Mammary epithelial cell (primary cell): ENCODE results near the gene KIFAP3.

Source experiments
- CTCF ChIP-seq, 2 donors: IDR thresholded peaks in 1 of 2; conservative IDR thresholded peaks in 1 of 2; 2 replicates each; pipeline ENCODE4 v1.5.1; 2011 to 2012; ENCODE audit warnings: inconsistent platforms in 2 of 2, low read length in 2 of 2, mild to moderate bottlenecking in 2 of 2, control low read depth in 1 of 2, low read depth in 1 of 2; ENCODE audit not compliant: insufficient read depth in 1 of 2; ENCODE audit errors: extremely low read depth in 1 of 2
- EZH2 ChIP-seq: IDR thresholded peaks from 2 replicates; pipeline ENCODE4 v1.6.1; 2012; ENCODE audit warnings: low read length, inconsistent platforms, borderline replicate concordance

- TF ChIP-seq CTCF (conservative IDR thresholded peaks at IDR 0.05 in 1 of 2, IDR thresholded peaks at IDR 0.05 in 1 of 2; ENCODE audit: extremely low read depth in 1 of 2, insufficient read depth in 1 of 2, low read depth in 1 of 2, low read length in 2 of 2) (no peak), EZH2 (no peak)
These were observed 116.6 kb downstream of the KIFAP3 start for GRCh38 chr1:169957884-169958283.
